CD4-positive, alpha-beta memory T cell (primary cell): ENCODE measurements around the gene GRIP1. TPM values are rescaled to one million over a fixed set of nuclear protein-coding genes. Genes with fewer than 3 reads are reported as not detected.

Source experiments
- CTCF ChIA-PET: fragments of 350-600 bp; sonication (Branson Sonifier 250); formaldehyde crosslinking; loops from one replicate; lab custom pipeline; 2021; ENCODE audit warnings: inconsistent platforms; ENCODE audit not compliant: partially characterized antibody; lab: Charles Lee
- POLR2A ChIA-PET: fragments of 350-600 bp; sonication (Branson Sonifier 250); formaldehyde crosslinking; loops from one replicate; lab custom pipeline; 2021; ENCODE audit not compliant: partially characterized antibody; lab: Charles Lee
- DNase-seq, 5 donors: peaks; one replicate each; pipeline versions ENCODE4 v3.0.0 to v3.0.0-alpha.2; 2020 to 2022; ENCODE audit warnings: mixed read lengths in 1 of 5
- H3K27ac ChIP-seq: one replicate; pipeline ENCODE4 v1.7.0; 2013; ENCODE audit warnings: low read depth, low read length
- H3K27me3 ChIP-seq: 2 replicates; pipeline ENCODE4 v1.7.0; 2013; ENCODE audit warnings: mild to moderate bottlenecking, low read length, moderate library complexity; ENCODE audit not compliant: insufficient read depth
- H3K36me3 ChIP-seq: 2 replicates; pipeline ENCODE4 v1.7.0; 2013; ENCODE audit warnings: mild to moderate bottlenecking, low read length, moderate library complexity; ENCODE audit not compliant: insufficient read depth
- H3K4me1 ChIP-seq: 2 replicates; pipeline ENCODE4 v1.7.0; 2013; ENCODE audit warnings: mild to moderate bottlenecking, low read length, moderate library complexity; ENCODE audit not compliant: insufficient read depth
- H3K4me3 ChIP-seq, 2 donors: one replicate each; pipeline ENCODE4 v1.7.0; 2013; ENCODE audit warnings: low read length in 2 of 2, mild to moderate bottlenecking in 1 of 2
- H3K9me3 ChIP-seq, 2 donors: one replicate each; pipeline ENCODE4 v1.7.0; 2013; ENCODE audit warnings: low read length in 2 of 2, control low read depth in 1 of 2; ENCODE audit not compliant: control insufficient read depth in 1 of 2
- H3K27ac Mint-ChIP-seq, 7 donors: one replicate each; pipeline ENCODE4 v1.8.0; 2020 to 2021; ENCODE audit warnings: mixed read lengths in 7 of 7, mild to moderate bottlenecking in 6 of 7, inconsistent platforms in 3 of 7, moderate library complexity in 3 of 7
- H3K27me3 Mint-ChIP-seq, 2 donors: one replicate each; pipeline ENCODE4 v1.8.0; 2020 to 2021; ENCODE audit warnings: mixed read lengths in 2 of 2
- H3K36me3 Mint-ChIP-seq, 2 donors: one replicate each; pipeline ENCODE4 v1.8.0; 2020 to 2021; ENCODE audit warnings: mixed read lengths in 2 of 2, inconsistent platforms in 1 of 2, mild to moderate bottlenecking in 1 of 2
- H3K4me1 Mint-ChIP-seq, 4 donors: one replicate each; pipeline ENCODE4 v1.8.0; 2020 to 2021; ENCODE audit warnings: mixed read lengths in 4 of 4, mild to moderate bottlenecking in 1 of 4
- H3K4me3 Mint-ChIP-seq, 8 donors: one replicate each; pipeline ENCODE4 v1.8.0; 2020 to 2021; ENCODE audit warnings: mixed read lengths in 8 of 8, mild to moderate bottlenecking in 7 of 8, moderate library complexity in 6 of 8, inconsistent platforms in 3 of 8
- H3K9me3 Mint-ChIP-seq, 8 donors: one replicate each; pipeline ENCODE4 v1.8.0; 2020 to 2021; ENCODE audit warnings: mixed read lengths in 8 of 8, mild to moderate bottlenecking in 5 of 8, inconsistent platforms in 3 of 8, moderate library complexity in 1 of 8
- intact Hi-C: fragments of 100-400 bp; cut with micrococcal nuclease; formaldehyde crosslinking; loops from one replicate; pipeline ENCODE4 v1.15.1; 2023
- polyA plus RNA-seq, 2 donors: library from polyadenylated mRNA; unstranded; fragments of 300-500 nt; fragmentation: Illumina TruSeq; gene quantifications; one replicate each; pipeline ENCODE4 v1.2.3, GENCODE V29; 2021
- total RNA-seq, 2 experiments: library from RNA; stranded (reverse); gene quantifications; one replicate each; pipeline ENCODE4 v1.2.3, GENCODE V29; 2021

Gene GRIP1
- total and polyA plus RNA-seq, 4 experiments from 2014 or later, result 0.52 to 3.3 (median 1.5) TPM

DNA sequence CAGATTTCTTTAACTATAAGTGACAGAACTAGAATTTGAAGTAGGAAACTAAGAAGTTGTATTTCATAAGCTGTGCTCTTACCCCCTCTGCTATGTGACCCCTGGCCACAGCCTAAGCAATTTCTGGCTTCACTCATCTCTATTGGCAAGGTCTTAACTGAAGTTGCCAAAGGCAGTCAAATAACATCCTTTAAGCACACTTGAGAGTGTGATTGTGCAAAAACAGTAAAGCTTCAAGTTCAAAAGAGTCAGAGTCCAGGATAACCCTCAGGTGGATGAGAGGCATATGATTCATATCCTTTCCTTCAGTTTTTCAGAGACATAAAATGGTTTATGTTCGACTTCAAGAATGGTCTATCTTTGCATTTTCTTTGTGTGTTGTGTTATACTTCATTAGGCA lies 45.2 kb downstream of the GRIP1 start:
- intact Hi-C loops, result no loop called here
- no peak overlapping the region for H3K4me3 Mint-ChIP-seq
- no peaks in the 10 kb centered on the region for H3K36me3 Mint-ChIP-seq
- ChIA-PET CTCF (no interaction called here), POLR2A (no interaction called here)
- H3K9me3 ChIP-seq, result no peaks in the 10 kb centered on the region
- no peak overlapping the region for H3K27ac Mint-ChIP-seq
- no peak overlapping the region for H3K4me3 ChIP-seq
- no peaks in the 10 kb centered on the region for H3K36me3 ChIP-seq
- no peak overlapping the region for H3K27ac ChIP-seq
- peaks cover 3 to 9% of the 10 kb centered on the region in 2 donors for H3K27me3 Mint-ChIP-seq
- no peaks in the 10 kb centered on the region for H3K27me3 ChIP-seq
- H3K4me1 ChIP-seq, result no peaks in the 10 kb centered on the region
- H3K9me3 Mint-ChIP-seq, result no peaks in the 10 kb centered on the region
- no peaks in the 10 kb centered on the region for H3K4me1 Mint-ChIP-seq
- no peak for DNase-seq

DNA sequence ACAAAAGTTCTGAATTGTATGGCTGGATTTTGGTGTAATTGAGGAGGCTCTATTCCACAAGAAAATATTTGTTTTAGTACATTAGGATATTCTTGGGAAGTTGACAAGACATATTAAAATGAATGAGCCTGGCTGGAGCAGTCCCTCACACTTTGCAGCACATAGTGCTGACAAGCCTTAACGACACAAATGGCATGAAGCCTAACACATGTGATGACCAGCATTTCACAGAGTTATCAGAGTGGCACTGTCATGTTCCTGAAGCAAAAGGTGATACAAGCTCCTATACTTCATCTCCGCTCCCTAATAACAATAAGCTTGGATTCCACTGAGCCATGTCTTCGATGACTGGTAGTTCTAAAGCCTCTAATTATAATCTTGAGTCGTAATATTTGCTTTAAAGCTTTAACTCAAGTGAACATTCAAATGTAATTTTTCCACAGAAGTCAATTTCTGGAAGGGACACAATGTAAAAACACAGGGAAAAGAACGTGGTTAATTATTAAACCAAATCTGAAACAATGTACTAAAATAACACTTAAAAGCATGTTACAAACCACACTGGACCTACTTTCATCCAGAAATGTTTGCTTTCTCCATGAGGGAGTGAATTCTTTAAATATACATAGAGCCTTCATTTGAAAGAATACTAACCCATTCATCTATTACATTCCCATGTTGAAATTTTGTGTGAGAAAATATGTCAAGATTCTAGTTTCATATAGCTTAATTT lies 49.6 kb downstream of the GRIP1 start:
- Mint-ChIP-seq H3K27me3 (peaks cover 2 to 7% of the 10 kb centered on the region in 2 donors), H3K4me3 (no peak overlapping the region), H3K27ac (no peak overlapping the region), H3K4me1 (no peaks in the 10 kb centered on the region), H3K36me3 (no peaks in the 10 kb centered on the region), H3K9me3 (no peaks in the 10 kb centered on the region)
- Histone ChIP-seq H3K4me1 (no peaks in the 10 kb centered on the region), H3K27ac (no peak overlapping the region), H3K4me3 (no peak overlapping the region), H3K9me3 (no peaks in the 10 kb centered on the region), H3K36me3 (no peaks in the 10 kb centered on the region), H3K27me3 (no peaks in the 10 kb centered on the region)
- no peak for DNase-seq
- intact Hi-C loops, result no loop called here
- CTCF ChIA-PET, result no interaction called here
- POLR2A ChIA-PET, result no interaction called here

DNA sequence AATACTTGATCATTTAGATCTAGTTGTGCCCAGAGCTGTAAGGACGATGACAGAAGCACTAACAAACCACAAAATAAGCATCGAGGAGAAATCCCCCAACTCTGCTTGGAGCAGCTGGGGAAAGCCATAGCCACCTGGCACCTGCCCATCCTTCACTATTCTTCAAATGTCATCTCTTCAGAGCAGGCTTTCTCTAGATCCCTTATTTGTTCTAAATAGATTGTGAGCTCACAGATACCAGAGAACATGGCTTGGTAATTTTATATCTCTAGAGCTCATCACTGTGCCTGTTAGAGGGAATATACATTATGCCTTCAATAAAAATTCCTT lies 50.9 kb downstream of the GRIP1 start:
- H3K27ac ChIP-seq, result no peak overlapping the region
- no peak for DNase-seq
- H3K4me1 ChIP-seq, result no peaks in the 10 kb centered on the region
- H3K4me1 Mint-ChIP-seq, result no peaks in the 10 kb centered on the region
- ChIA-PET POLR2A (no interaction called here), CTCF (no interaction called here)
- H3K27me3 ChIP-seq, result no peaks in the 10 kb centered on the region
- no peaks in the 10 kb centered on the region for H3K9me3 ChIP-seq
- H3K4me3 ChIP-seq, result no peak overlapping the region
- intact Hi-C loops, result no loop called here
- no peak overlapping the region for H3K27ac Mint-ChIP-seq
- peaks cover 2 to 7% of the 10 kb centered on the region in 2 donors for H3K27me3 Mint-ChIP-seq
- H3K36me3 ChIP-seq, result no peaks in the 10 kb centered on the region
- H3K36me3 Mint-ChIP-seq, result no peaks in the 10 kb centered on the region
- H3K4me3 Mint-ChIP-seq, result no peak overlapping the region
- no peaks in the 10 kb centered on the region for H3K9me3 Mint-ChIP-seq

DNA sequence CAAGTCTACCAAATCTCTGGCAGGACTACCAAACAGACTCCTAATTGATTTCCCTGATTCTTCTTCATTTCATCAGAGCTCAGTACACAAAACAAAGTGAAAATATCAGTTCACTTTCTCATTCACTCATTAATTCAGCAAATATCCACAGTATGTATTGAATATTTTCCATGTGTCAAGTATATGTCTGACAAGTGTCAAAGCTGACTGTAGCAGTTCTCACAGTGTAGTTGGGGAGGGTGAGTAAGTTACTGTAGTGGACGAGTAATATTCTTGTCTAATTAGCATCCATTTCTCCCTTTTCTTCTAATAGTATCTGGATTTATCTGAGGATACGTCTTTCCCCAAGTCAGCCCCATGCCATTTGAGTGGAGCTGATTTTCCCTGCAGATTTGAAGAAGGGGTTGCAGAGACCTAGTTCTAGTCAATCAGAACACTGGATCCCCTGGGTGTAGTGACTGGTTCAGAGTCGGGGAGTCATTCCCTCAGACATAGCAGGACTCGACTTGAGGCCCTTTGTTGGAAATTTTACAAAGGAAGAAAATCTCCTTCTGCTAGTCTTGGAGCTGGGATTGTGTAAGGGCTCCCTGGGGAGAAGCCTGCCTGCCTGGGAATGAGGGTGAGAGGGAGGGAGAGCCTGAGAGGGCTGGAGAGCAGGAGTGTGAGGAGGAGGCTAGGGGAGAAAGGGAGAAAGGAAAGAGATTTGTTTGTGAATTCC lies 51.4 kb downstream of the GRIP1 start:
- Mint-ChIP-seq H3K4me1 (no peaks in the 10 kb centered on the region), H3K9me3 (no peaks in the 10 kb centered on the region), H3K27ac (no peak overlapping the region), H3K27me3 (peaks cover 2 to 7% of the 10 kb centered on the region in 2 donors), H3K36me3 (no peaks in the 10 kb centered on the region), H3K4me3 (no peak overlapping the region)
- Histone ChIP-seq H3K27ac (no peak overlapping the region), H3K4me3 (no peak overlapping the region), H3K27me3 (no peaks in the 10 kb centered on the region), H3K36me3 (no peaks in the 10 kb centered on the region), H3K4me1 (no peaks in the 10 kb centered on the region), H3K9me3 (no peaks in the 10 kb centered on the region)
- CTCF ChIA-PET, result no interaction called here
- POLR2A ChIA-PET, result interaction anchor here (0.6 kb wide), 1 partner anchor 327 kb away, joined by 3 read pairs; no protein-coding TSS in a partner anchor
- intact Hi-C loops, result no loop called here
- DNase-seq, result no peak

- Mint-ChIP-seq H3K4me1 (no peaks in the 10 kb centered on the region), H3K36me3 (no peaks in the 10 kb centered on the region), H3K27me3 (peaks cover 1 to 4% of the 10 kb centered on the region in 2 donors), H3K27ac (no peak overlapping the region), H3K4me3 (no peak overlapping the region), H3K9me3 (no peaks in the 10 kb centered on the region)
- intact Hi-C loops, result no loop called here
- no peaks in the 10 kb centered on the region for H3K36me3 ChIP-seq
- H3K4me1 ChIP-seq, result no peaks in the 10 kb centered on the region
- no peaks in the 10 kb centered on the region for H3K27me3 ChIP-seq
- H3K9me3 ChIP-seq, result no peaks in the 10 kb centered on the region
- ChIA-PET POLR2A (no interaction called here), CTCF (no interaction called here)
- DNase-seq, result no peak
- H3K27ac ChIP-seq, result no peak overlapping the region
- no peak overlapping the region for H3K4me3 ChIP-seq
Measured at GRCh38 chr12:66624806-66625205, 54.1 kb downstream of the GRIP1 start.

DNA sequence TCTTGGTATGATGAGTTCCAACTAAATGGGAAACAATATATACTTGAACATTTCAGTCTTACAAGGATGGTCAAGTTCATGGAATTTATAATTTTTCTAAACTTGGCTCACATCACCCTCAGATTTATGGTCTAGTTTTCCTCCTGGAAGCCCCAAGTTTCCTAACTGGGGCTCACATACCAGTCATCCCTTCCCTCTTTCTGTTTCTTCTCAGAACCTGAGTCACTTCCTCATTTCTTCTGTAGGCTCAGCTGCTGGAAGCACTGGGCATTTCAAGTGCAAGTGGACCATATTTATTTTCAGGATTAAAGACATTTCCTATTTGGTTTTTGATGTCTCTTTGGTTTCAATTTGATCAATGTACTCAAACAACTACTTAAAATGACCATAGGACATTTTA lies 55.4 kb downstream of the GRIP1 start:
- CTCF ChIA-PET, result no interaction called here

DNA sequence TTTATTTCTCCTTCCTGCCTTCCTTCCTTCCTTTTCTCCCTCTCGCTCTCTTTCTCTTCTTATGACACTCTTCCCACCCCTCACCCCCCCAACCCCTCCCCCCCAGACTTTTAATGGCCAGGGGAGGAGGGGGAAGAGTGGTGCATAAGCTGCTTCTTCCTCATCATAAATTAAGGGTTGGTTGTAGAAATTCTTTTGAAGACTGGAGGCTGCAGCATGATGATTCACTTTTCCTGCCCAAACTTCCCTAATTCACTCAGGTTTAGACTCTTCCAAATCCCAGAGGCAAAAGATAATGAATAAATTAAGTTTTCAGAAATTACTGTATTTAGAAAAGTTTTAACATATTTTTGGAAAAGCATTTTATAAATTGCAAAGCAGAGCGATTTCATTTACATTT lies 58.2 kb downstream of the GRIP1 start:
- H3K4me3 ChIP-seq, result no peak overlapping the region
- Mint-ChIP-seq H3K4me1 (no peaks in the 10 kb centered on the region), H3K4me3 (no peak overlapping the region), H3K27ac (no peak overlapping the region), H3K36me3 (no peaks in the 10 kb centered on the region), H3K27me3 (peaks cover 0 to 1% of the 10 kb centered on the region in 2 donors), H3K9me3 (no peaks in the 10 kb centered on the region)
- POLR2A ChIA-PET, result no interaction called here
- intact Hi-C loops, result no loop called here
- CTCF ChIA-PET, result no interaction called here
- no peaks in the 10 kb centered on the region for H3K27me3 ChIP-seq
- DNase-seq, result no peak
- H3K36me3 ChIP-seq, result no peaks in the 10 kb centered on the region
- H3K4me1 ChIP-seq, result no peaks in the 10 kb centered on the region
- no peaks in the 10 kb centered on the region for H3K9me3 ChIP-seq
- H3K27ac ChIP-seq, result no peak overlapping the region

More for the DNA sequence above, 55.4 kb downstream of the GRIP1 start:
- no peak for DNase-seq
- intact Hi-C loops, result no loop called here
- Histone ChIP-seq H3K27me3 (no peaks in the 10 kb centered on the region), H3K36me3 (no peaks in the 10 kb centered on the region), H3K4me3 (no peak overlapping the region), H3K4me1 (no peaks in the 10 kb centered on the region), H3K27ac (no peak overlapping the region), H3K9me3 (no peaks in the 10 kb centered on the region)
- POLR2A ChIA-PET, result no interaction called here
- Mint-ChIP-seq H3K9me3 (no peaks in the 10 kb centered on the region), H3K27ac (no peak overlapping the region), H3K27me3 (peaks cover 1 to 4% of the 10 kb centered on the region in 2 donors), H3K36me3 (no peaks in the 10 kb centered on the region), H3K4me1 (no peaks in the 10 kb centered on the region), H3K4me3 (no peak overlapping the region)
